SK-N-SH treated with all-trans-retinoic acid at 6 μM for 48 hours (cell line): ENCODE measurements around the gene PPP1R10.

ENCODE experiments used
- ARNTL ChIP-seq: fragments of 450-650 bp; formaldehyde crosslinking; IDR thresholded peaks from 2 replicates; pipeline ENCODE4 v1.5.0; 2020; ENCODE audit warnings: low read depth, mild to moderate bottlenecking, moderate library complexity, borderline replicate concordance
- CSDC2 ChIP-seq: fragments of 250-450 bp; sonication (Bioruptor Pico); IDR thresholded peaks from 2 replicates; pipeline ENCODE4 v1.5.0; 2020; ENCODE audit warnings: mild to moderate bottlenecking, moderate library complexity
- GLIS3 ChIP-seq: fragments of 250-450 bp; sonication (Bioruptor Pico); IDR thresholded peaks from 2 replicates; pipeline ENCODE4 v1.5.0; 2020; ENCODE audit warnings: mild to moderate bottlenecking, moderate library complexity
- POU6F1 ChIP-seq: fragments of 250-450 bp; sonication (Bioruptor Pico); IDR thresholded peaks from 2 replicates; pipeline ENCODE4 v1.8.0; 2021; ENCODE audit warnings: low read depth, mild to moderate bottlenecking, moderate library complexity, borderline replicate concordance
- PPARA ChIP-seq: fragments of 250-450 bp; sonication (Bioruptor Pico); IDR thresholded peaks from 2 replicates; pipeline ENCODE4 v1.5.0; 2020; ENCODE audit warnings: mild to moderate bottlenecking, borderline replicate concordance
- RARB ChIP-seq: fragments of 250-450 bp; sonication (Bioruptor Pico); IDR thresholded peaks from 2 replicates; pipeline ENCODE4 v1.8.0; 2021; ENCODE audit warnings: mild to moderate bottlenecking, moderate library complexity
- SNAI2 ChIP-seq: fragments of 250-450 bp; sonication (Bioruptor Pico); IDR thresholded peaks from 2 replicates; pipeline ENCODE4 v1.5.0; 2020; ENCODE audit warnings: mild to moderate bottlenecking, moderate library complexity
- TOX ChIP-seq: fragments of 250-450 bp; sonication (Bioruptor Pico); IDR thresholded peaks from 2 replicates; pipeline ENCODE4 v1.8.0; 2021; ENCODE audit warnings: mild to moderate bottlenecking, moderate library complexity, borderline replicate concordance
- ZC3H10 ChIP-seq: fragments of 250-450 bp; sonication (Bioruptor Pico); IDR thresholded peaks from 2 replicates; pipeline ENCODE4 v1.5.1; 2021; ENCODE audit warnings: mild to moderate bottlenecking, moderate library complexity
- ZFP3 ChIP-seq: fragments of 250-450 bp; sonication (Bioruptor Pico); IDR thresholded peaks from 2 replicates; pipeline ENCODE4 v1.5.0; 2020; ENCODE audit warnings: mild to moderate bottlenecking, moderate library complexity
- ZFP30 ChIP-seq: fragments of 450-650 bp; formaldehyde crosslinking; IDR thresholded peaks from 2 replicates; pipeline ENCODE4 v1.5.0; 2022; ENCODE audit warnings: mild to moderate bottlenecking, moderate library complexity

- no peak for TF ChIP-seq RARB (CRISPR knock-in tag)
- no peak for TF ChIP-seq ZFP3 (CRISPR knock-in tag)
- TF ChIP-seq TOX (CRISPR knock-in tag): no peak
- TF ChIP-seq PPARA (CRISPR knock-in tag): no peak
- no peak for TF ChIP-seq ZC3H10
- no peak for TF ChIP-seq ARNTL
- no peak for TF ChIP-seq SNAI2 (CRISPR knock-in tag)
- TF ChIP-seq GLIS3: no peak
- no peak for TF ChIP-seq CSDC2 (CRISPR knock-in tag)
- TF ChIP-seq ZFP30 (CRISPR knock-in tag): no peak
- no peak for TF ChIP-seq POU6F1 (CRISPR knock-in tag)
Observed at GRCh38 chr6:30578051-30578450, 39.0 kb downstream of the PPP1R10 start.
